Measurements from ENCODE around the gene RAB6B. TPM values are rescaled to one million over a fixed set of nuclear protein-coding genes. Genes with fewer than 3 reads are reported as not detected.

The RAB6B gene
- total RNA-seq, 1 experiment from 2014 or later: 14.1 TPM

DNA sequence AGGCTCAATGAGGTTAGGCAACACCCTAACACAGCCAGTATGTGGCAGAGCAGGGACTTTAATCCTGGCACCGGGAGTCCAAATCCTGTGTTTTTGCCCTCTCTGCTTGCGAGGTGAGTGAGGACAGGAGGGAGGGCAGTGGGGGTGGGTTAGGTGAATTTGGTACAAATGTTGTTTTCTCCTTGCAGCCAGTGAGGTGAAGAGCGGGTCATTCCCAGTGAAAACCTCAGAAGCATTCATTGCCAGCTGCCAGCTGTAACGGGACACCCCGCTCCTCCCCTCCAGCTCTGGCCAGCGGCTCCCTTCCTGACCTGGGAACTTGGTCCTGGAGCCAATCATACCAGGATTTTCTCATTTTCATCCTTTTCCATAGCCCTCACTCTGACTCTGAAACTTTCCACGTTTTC, 45.7 kb upstream of the RAB6B start:
- peaks cover 28 to 29% of the 10 kb centered on the region in 2 experiments for H3K4me1 ChIP-seq (ENCODE audit: control insufficient read depth in 1 of 2, insufficient read depth in 2 of 2, low read length in 2 of 2)
- H2AFZ ChIP-seq (ENCODE audit: low read depth, low read length, poor library complexity, severe bottlenecking): no peak overlapping the region
- H3K9ac ChIP-seq (ENCODE audit: low read length): no peak overlapping the region
- BruUV-seq (replicated peaks): no TSS peak
- RAD21 ChIA-PET (ENCODE audit: low non-redundant PET in 1 of 2, low total read pairs in 2 of 2, uncharacterized antibody in 2 of 2, unreplicated experiment in 2 of 2): no interaction called here
- intact Hi-C loops (cut with micrococcal nuclease): no loop called here
- POLR2A ChIA-PET: no interaction called here
- CTCF ChIA-PET: no interaction called here
- no peak for ATAC-seq
- peaks cover 65% of the 10 kb centered on the region for H3K27me3 ChIP-seq (ENCODE audit: insufficient read depth, low read length)
- H3K4me3 ChIP-seq (replicated peaks in 1 of 2; ENCODE audit: low read depth in 1 of 2, low read length in 2 of 2): no peak overlapping the region
- H3K9me2 ChIP-seq (ENCODE audit: insufficient read depth): no peaks in the 10 kb centered on the region
- no peaks in the 10 kb centered on the region for H3K9me3 ChIP-seq (ENCODE audit: control insufficient read depth in 1 of 2, insufficient read depth in 1 of 2, low read depth in 1 of 2, low read length in 2 of 2)
- DNase-seq (ENCODE audit: low read depth, low spot score): no peak
- H3K36me3 ChIP-seq (ENCODE audit: control insufficient read depth in 1 of 2, insufficient read depth in 2 of 2, low read length in 2 of 2): no peaks in the 10 kb centered on the region
- no peaks in the 10 kb centered on the region for H4K20me1 ChIP-seq (ENCODE audit: insufficient read depth)
- TF ChIP-seq EZH2phosphoT487 (IDR thresholded peaks at IDR 0.05; ENCODE audit: borderline replicate concordance) (no peak), RAD21 (IDR thresholded peaks at IDR 0.05; ENCODE audit: low read depth) (peak; percentile 7; the same call in 1 of the 2 replicates)
- H3K4me2 ChIP-seq (ENCODE audit: low read length): no peak overlapping the region
- no peak overlapping the region for H3K27ac ChIP-seq (ENCODE audit: low read depth, low read length)
- H3K79me2 ChIP-seq (ENCODE audit: insufficient read depth, low read length): no peaks in the 10 kb centered on the region

DNA sequence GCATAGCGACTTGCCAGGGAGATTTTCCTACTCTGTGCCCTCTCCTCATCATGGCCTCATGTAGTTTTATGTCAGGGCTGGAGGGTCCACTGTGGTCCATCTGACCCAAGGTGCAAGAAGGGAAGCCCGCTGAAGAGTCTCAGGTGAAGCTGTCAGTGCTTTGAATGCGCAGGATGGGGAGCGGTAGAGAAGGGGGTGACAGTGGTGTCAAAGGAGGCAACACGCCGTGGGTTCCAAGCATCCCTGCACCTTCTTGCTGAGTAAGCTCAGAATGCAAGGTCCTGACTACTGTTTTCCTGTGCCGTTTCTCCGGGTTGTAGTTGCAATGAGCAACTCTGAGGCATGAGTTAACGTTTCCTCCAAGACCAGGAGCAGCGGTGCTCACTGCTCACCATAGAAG, 44.9 kb upstream of the RAB6B start:
- Histone ChIP-seq H3K4me2 (ENCODE audit: low read length) (no peak overlapping the region), H3K79me2 (ENCODE audit: insufficient read depth, low read length) (no peaks in the 10 kb centered on the region), H3K36me3 (ENCODE audit: control insufficient read depth in 1 of 2, insufficient read depth in 2 of 2, low read length in 2 of 2) (no peaks in the 10 kb centered on the region), H3K27ac (ENCODE audit: low read depth, low read length) (no peak overlapping the region), H4K20me1 (ENCODE audit: insufficient read depth) (no peaks in the 10 kb centered on the region), H3K9ac (ENCODE audit: low read length) (no peak overlapping the region), H3K9me3 (ENCODE audit: control insufficient read depth in 1 of 2, insufficient read depth in 1 of 2, low read depth in 1 of 2, low read length in 2 of 2) (no peaks in the 10 kb centered on the region), H3K9me2 (ENCODE audit: insufficient read depth) (no peaks in the 10 kb centered on the region), H3K4me1 (ENCODE audit: control insufficient read depth in 1 of 2, insufficient read depth in 2 of 2, low read length in 2 of 2) (peaks cover 27 to 28% of the 10 kb centered on the region in 2 experiments), H3K27me3 (ENCODE audit: insufficient read depth, low read length) (peaks cover 57% of the 10 kb centered on the region), H3K4me3 (replicated peaks in 1 of 2; ENCODE audit: low read depth in 1 of 2, low read length in 2 of 2) (no peak overlapping the region), H2AFZ (ENCODE audit: low read depth, low read length, poor library complexity, severe bottlenecking) (no peak overlapping the region)
- ChIA-PET POLR2A (no interaction called here), RAD21 (ENCODE audit: low non-redundant PET in 1 of 2, low total read pairs in 2 of 2, uncharacterized antibody in 2 of 2, unreplicated experiment in 2 of 2) (no interaction called here), CTCF (no interaction called here)
- no peak for ATAC-seq
- TF ChIP-seq, protein P1, sequence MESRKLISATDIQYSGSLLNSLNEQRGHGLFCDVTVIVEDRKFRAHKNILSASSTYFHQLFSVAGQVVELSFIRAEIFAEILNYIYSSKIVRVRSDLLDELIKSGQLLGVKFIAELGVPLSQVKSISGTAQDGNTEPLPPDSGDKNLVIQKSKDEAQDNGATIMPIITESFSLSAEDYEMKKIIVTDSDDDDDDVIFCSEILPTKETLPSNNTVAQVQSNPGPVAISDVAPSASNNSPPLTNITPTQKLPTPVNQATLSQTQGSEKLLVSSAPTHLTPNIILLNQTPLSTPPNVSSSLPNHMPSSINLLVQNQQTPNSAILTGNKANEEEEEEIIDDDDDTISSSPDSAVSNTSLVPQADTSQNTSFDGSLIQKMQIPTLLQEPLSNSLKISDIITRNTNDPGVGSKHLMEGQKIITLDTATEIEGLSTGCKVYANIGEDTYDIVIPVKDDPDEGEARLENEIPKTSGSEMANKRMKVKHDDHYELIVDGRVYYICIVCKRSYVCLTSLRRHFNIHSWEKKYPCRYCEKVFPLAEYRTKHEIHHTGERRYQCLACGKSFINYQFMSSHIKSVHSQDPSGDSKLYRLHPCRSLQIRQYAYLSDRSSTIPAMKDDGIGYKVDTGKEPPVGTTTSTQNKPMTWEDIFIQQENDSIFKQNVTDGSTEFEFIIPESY (IDR thresholded peaks at IDR 0.05; ENCODE audit: extremely low read depth, insufficient replicate concordance, low read length): no peak
- TF ChIP-seq CEBPB (IDR thresholded peaks at IDR 0.05; ENCODE audit: low read depth) (no peak), ZNF274 (IDR thresholded peaks at IDR 0.05; ENCODE audit: low read depth, low read length) (no peak), ZFX (IDR thresholded peaks at IDR 0.05) (no peak), POLR2A (IDR thresholded peaks at IDR 0.05; ENCODE audit: borderline replicate concordance, extremely low read depth, insufficient read depth, insufficient read length) (no peak), REST (IDR thresholded peaks at IDR 0.05; ENCODE audit: low read depth) (no peak), JUND (IDR thresholded peaks at IDR 0.05) (no peak), EZH2phosphoT487 (IDR thresholded peaks at IDR 0.05; ENCODE audit: borderline replicate concordance) (no peak), SIN3A (IDR thresholded peaks at IDR 0.05; ENCODE audit: low read depth) (no peak)
- TF ChIP-seq, protein P2, sequence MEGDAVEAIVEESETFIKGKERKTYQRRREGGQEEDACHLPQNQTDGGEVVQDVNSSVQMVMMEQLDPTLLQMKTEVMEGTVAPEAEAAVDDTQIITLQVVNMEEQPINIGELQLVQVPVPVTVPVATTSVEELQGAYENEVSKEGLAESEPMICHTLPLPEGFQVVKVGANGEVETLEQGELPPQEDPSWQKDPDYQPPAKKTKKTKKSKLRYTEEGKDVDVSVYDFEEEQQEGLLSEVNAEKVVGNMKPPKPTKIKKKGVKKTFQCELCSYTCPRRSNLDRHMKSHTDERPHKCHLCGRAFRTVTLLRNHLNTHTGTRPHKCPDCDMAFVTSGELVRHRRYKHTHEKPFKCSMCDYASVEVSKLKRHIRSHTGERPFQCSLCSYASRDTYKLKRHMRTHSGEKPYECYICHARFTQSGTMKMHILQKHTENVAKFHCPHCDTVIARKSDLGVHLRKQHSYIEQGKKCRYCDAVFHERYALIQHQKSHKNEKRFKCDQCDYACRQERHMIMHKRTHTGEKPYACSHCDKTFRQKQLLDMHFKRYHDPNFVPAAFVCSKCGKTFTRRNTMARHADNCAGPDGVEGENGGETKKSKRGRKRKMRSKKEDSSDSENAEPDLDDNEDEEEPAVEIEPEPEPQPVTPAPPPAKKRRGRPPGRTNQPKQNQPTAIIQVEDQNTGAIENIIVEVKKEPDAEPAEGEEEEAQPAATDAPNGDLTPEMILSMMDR (IDR thresholded peaks at IDR 0.05 in 2 of 3, conservative IDR thresholded peaks at IDR 0.05 in 1 of 3; ENCODE audit: borderline replicate concordance in 1 of 3, insufficient read depth in 1 of 3, low read depth in 2 of 3, low read length in 2 of 3): no peak
- intact Hi-C loops (cut with micrococcal nuclease): no loop called here
- DNase-seq (ENCODE audit: low read depth, low spot score): no peak
- BruUV-seq (replicated peaks): no TSS peak

Data from HCT116 (cell line).